SK-N-SH treated with all-trans-retinoic acid at 6 μM for 48 hours (cell line): ENCODE measurements around the gene CRADD.

Experiments used
- ARNTL ChIP-seq: fragments of 450-650 bp; formaldehyde crosslinking; IDR thresholded peaks from 2 replicates; pipeline ENCODE4 v1.5.0; 2020; ENCODE audit warnings: low read depth, mild to moderate bottlenecking, moderate library complexity, borderline replicate concordance
- BACH2 ChIP-seq: fragments of 250-450 bp; sonication (Bioruptor Pico); IDR thresholded peaks from 2 replicates; pipeline ENCODE4 v1.9.0; 2021; ENCODE audit warnings: mild to moderate bottlenecking, borderline replicate concordance
- CREB5 ChIP-seq: fragments of 250-450 bp; sonication (Bioruptor Pico); IDR thresholded peaks from 2 replicates; pipeline ENCODE4 v1.5.1; 2020; ENCODE audit warnings: low read depth, mild to moderate bottlenecking, moderate library complexity
- CSDC2 ChIP-seq: fragments of 250-450 bp; sonication (Bioruptor Pico); IDR thresholded peaks from 2 replicates; pipeline ENCODE4 v1.5.0; 2020; ENCODE audit warnings: mild to moderate bottlenecking, moderate library complexity
- GLIS3 ChIP-seq: fragments of 250-450 bp; sonication (Bioruptor Pico); IDR thresholded peaks from 2 replicates; pipeline ENCODE4 v1.5.0; 2020; ENCODE audit warnings: mild to moderate bottlenecking, moderate library complexity
- ISL1 ChIP-seq: fragments of 250-450 bp; sonication (Bioruptor Pico); IDR thresholded peaks from 2 replicates; pipeline ENCODE4 v2.1.2; 2022; ENCODE audit warnings: mild to moderate bottlenecking, moderate library complexity
- PATZ1 ChIP-seq: fragments of 250-450 bp; sonication (Bioruptor Pico); IDR thresholded peaks from 2 replicates; pipeline ENCODE4 v1.8.0; 2020; ENCODE audit warnings: mild to moderate bottlenecking, moderate library complexity, borderline replicate concordance
- POU6F1 ChIP-seq: fragments of 250-450 bp; sonication (Bioruptor Pico); IDR thresholded peaks from 2 replicates; pipeline ENCODE4 v1.8.0; 2021; ENCODE audit warnings: low read depth, mild to moderate bottlenecking, moderate library complexity, borderline replicate concordance
- RARB ChIP-seq: fragments of 250-450 bp; sonication (Bioruptor Pico); IDR thresholded peaks from 2 replicates; pipeline ENCODE4 v1.8.0; 2021; ENCODE audit warnings: mild to moderate bottlenecking, moderate library complexity
- TCF4 ChIP-seq: fragments of 250-450 bp; sonication (Bioruptor Pico); IDR thresholded peaks from 2 replicates; pipeline ENCODE4 v1.8.0; 2021; ENCODE audit warnings: mild to moderate bottlenecking, moderate library complexity, borderline replicate concordance
- TOX ChIP-seq: fragments of 250-450 bp; sonication (Bioruptor Pico); IDR thresholded peaks from 2 replicates; pipeline ENCODE4 v1.8.0; 2021; ENCODE audit warnings: mild to moderate bottlenecking, moderate library complexity, borderline replicate concordance
- ZC3H10 ChIP-seq: fragments of 250-450 bp; sonication (Bioruptor Pico); IDR thresholded peaks from 2 replicates; pipeline ENCODE4 v1.5.1; 2021; ENCODE audit warnings: mild to moderate bottlenecking, moderate library complexity
- ZFP30 ChIP-seq: fragments of 450-650 bp; formaldehyde crosslinking; IDR thresholded peaks from 2 replicates; pipeline ENCODE4 v1.5.0; 2022; ENCODE audit warnings: mild to moderate bottlenecking, moderate library complexity

- no peak for TF ChIP-seq PATZ1
- no peak for TF ChIP-seq TOX (CRISPR knock-in tag)
- TF ChIP-seq ARNTL (CRISPR knock-in tag) = no peak
- TF ChIP-seq POU6F1 (CRISPR knock-in tag) = no peak
- TF ChIP-seq TCF4 (CRISPR knock-in tag) = no peak
- no peak for TF ChIP-seq RARB
- no peak for TF ChIP-seq ZFP30 (CRISPR knock-in tag)
- TF ChIP-seq BACH2 (CRISPR knock-in tag) = no peak
- no peak for TF ChIP-seq CREB5 (CRISPR knock-in tag)
- no peak for TF ChIP-seq ZC3H10 (CRISPR knock-in tag)
- TF ChIP-seq ISL1 (CRISPR knock-in tag) = no peak
- no peak for TF ChIP-seq GLIS3
- no peak for TF ChIP-seq CSDC2
Measured at GRCh38 chr12:93862424-93862823, 185.2 kb downstream of the CRADD start.
